Measurements from ENCODE around the gene ZNF532. TPM values are rescaled to one million over a fixed set of nuclear protein-coding genes. Genes with fewer than 3 reads are reported as not detected.
"Not testable (repeated sequence)": the region's sequence is repeated elsewhere in the genome, so short reads cannot be mapped to it uniquely, and the experiment has no call there.

Gene ZNF532
- polyA plus RNA-seq, 3 donors, result 5.6 to 25.1 (median 18.9) TPM

GRCh38 chr18:58845928-58846724 is 18.6 kb upstream of the ZNF532 start:
- 86 to 89% (median 87%) methylated on average over 17 of the region's 17 CpGs for WGBS, 3 donors

GRCh38 chr18:58847383-58848071 is 17.1 kb upstream of the ZNF532 start:
- 12 to 35% (median 34%) methylated on average over 29 of the region's 29 CpGs for WGBS, 3 donors
- no peak overlapping the region for H3K27ac ChIP-seq (ENCODE audit: low read depth, low read length)

More at GRCh38 chr18:58845928-58846724, 18.6 kb upstream of the ZNF532 start:
- no peak overlapping the region for H3K27ac ChIP-seq (ENCODE audit: low read depth, low read length)

GRCh38 chr18:58848685-58849084 is 16.0 kb upstream of the ZNF532 start:
- H3K27ac ChIP-seq (ENCODE audit: low read depth, low read length), result no peak overlapping the region
- 64 to 86% (median 77%) methylated on average over 3 of the region's 3 CpGs for WGBS, 3 donors

- H3K27ac ChIP-seq (ENCODE audit: low read depth, low read length), result no peak overlapping the region
- WGBS, 3 donors, result 67 to 77% (median 73%) methylated on average over 12 of the region's 12 CpGs
These were observed 13.7 kb upstream of the ZNF532 start for GRCh38 chr18:58850786-58851469.

GRCh38 chr18:58851856-58852255 is 12.8 kb upstream of the ZNF532 start:
- WGBS, 3 donors, result 59 to 79% (median 64%) methylated on average over 5 of the region's 5 CpGs
- H3K27ac ChIP-seq (ENCODE audit: low read depth, low read length), result no peak overlapping the region

GRCh38 chr18:58852629-58853028 is 12.0 kb upstream of the ZNF532 start:
- no peak overlapping the region for H3K27ac ChIP-seq (ENCODE audit: low read depth, low read length)
- 92 to 97% (median 96%) methylated on average over 4 of the region's 4 CpGs for WGBS, 3 donors

- 68 to 77% (median 72%) methylated on average over 3 of the region's 3 CpGs for WGBS, 3 donors
- H3K27ac ChIP-seq (ENCODE audit: low read depth, low read length), result no peak overlapping the region
These were observed 11.1 kb upstream of the ZNF532 start for GRCh38 chr18:58853561-58853960.

GRCh38 chr18:58855521-58855920 is 9.2 kb upstream of the ZNF532 start:
- H3K27ac ChIP-seq (ENCODE audit: low read depth, low read length), result not testable (repeated sequence)
- 85 to 92% (median 88%) methylated on average over 7 of the region's 7 CpGs for WGBS, 3 donors

GRCh38 chr18:58856881-58857280 is 7.8 kb upstream of the ZNF532 start:
- 80 to 83% (median 82%) methylated on average over 9 of the region's 9 CpGs for WGBS, 3 donors
- H3K27ac ChIP-seq (ENCODE audit: low read depth, low read length), result no peak overlapping the region

- H3K27ac ChIP-seq (ENCODE audit: low read depth, low read length), result no peak overlapping the region
- 57 to 77% (median 73%) methylated on average over 11 of the region's 11 CpGs for WGBS, 3 donors
These were observed 5.8 kb upstream of the ZNF532 start for GRCh38 chr18:58858591-58859468.

- H3K27ac ChIP-seq (ENCODE audit: low read depth, low read length), result no peak overlapping the region
- WGBS, 3 donors, result 58 to 65% (median 62%) methylated on average over 5 of the region's 5 CpGs
These were observed 4.8 kb upstream of the ZNF532 start for GRCh38 chr18:58859907-58860306.

GRCh38 chr18:58860747-58861231 is 3.9 kb upstream of the ZNF532 start:
- no peak overlapping the region for H3K27ac ChIP-seq (ENCODE audit: low read depth, low read length)
- WGBS, 3 donors, result 38 to 56% (median 39%) methylated on average over 7 of the region's 7 CpGs

- no peak overlapping the region for H3K27ac ChIP-seq (ENCODE audit: low read depth, low read length)
- 80 to 86% (median 85%) methylated on average over 3 of the region's 3 CpGs for WGBS, 3 donors
These were observed 3.3 kb upstream of the ZNF532 start for GRCh38 chr18:58861353-58861752.

- WGBS, 3 donors, result 76 to 91% (median 80%) methylated on average over 5 of the region's 5 CpGs
- no peak overlapping the region for H3K27ac ChIP-seq (ENCODE audit: low read depth, low read length)
These were observed 2.8 kb upstream of the ZNF532 start for GRCh38 chr18:58861861-58862301.

GRCh38 chr18:58862356-58862755 is 2.3 kb upstream of the ZNF532 start:
- WGBS, 3 donors, result 87 to 90% (median 88%) methylated on average over 10 of the region's 10 CpGs
- H3K27ac ChIP-seq (ENCODE audit: low read depth, low read length), result no peak overlapping the region

- WGBS, 3 donors, result 2 to 17% (median 3%) methylated on average over 36 to 57 of the region's 66 CpGs
- H3K27ac ChIP-seq (ENCODE audit: low read depth, low read length), result peak overlapping the region; percentile 62
These were observed 1.7 kb upstream of the ZNF532 start for GRCh38 chr18:58862851-58863538.

- 2 to 14% (median 5%) methylated on average over 42 to 69 of the region's 72 CpGs for WGBS, 3 donors
- H3K27ac ChIP-seq (ENCODE audit: low read depth, low read length), result peak overlapping the region; percentile 62
These were observed 1.0 kb upstream of the ZNF532 start for GRCh38 chr18:58863539-58864145.

Data from adipose tissue (tissue), 3 donors.